Activated T-helper 2 cell treated with anti-CD3 and anti-CD28 coated beads, Interferon-gamma antibody, Interleukin-2, Interleukin-4, amounts not matched to agents 10 μg/mL and 5 μg/mL and 100 μg/mL, durations not matched to agents 14 hours and 24 hours and 36 hours (primary cell): ENCODE measurements around the gene MYOZ1. TPM values are rescaled to one million over a fixed set of nuclear protein-coding genes. Genes with fewer than 3 reads are reported as not detected.
A peak's percentile ranks its signal among the peaks of the same experiment; 100 is the strongest.
"Not testable (repeated sequence)": the region's sequence is repeated elsewhere in the genome, so short reads cannot be mapped to it uniquely, and the experiment has no call there.

ENCODE experiments used
- DNase-seq: peaks from one replicate; pipeline ENCODE4 v3.0.0; 2021; ENCODE audit warnings: low spot score
- H3K27ac Mint-ChIP-seq: one replicate; pipeline ENCODE4 v1.8.0; 2021; ENCODE audit warnings: mixed read lengths
- H3K27me3 Mint-ChIP-seq: one replicate; pipeline ENCODE4 v1.8.0; 2021; ENCODE audit warnings: low read depth, mixed read lengths
- H3K36me3 Mint-ChIP-seq: one replicate; pipeline ENCODE4 v1.8.0; 2021; ENCODE audit warnings: low read depth, mixed read lengths
- H3K4me1 Mint-ChIP-seq: one replicate; pipeline ENCODE4 v1.8.0; 2021; ENCODE audit warnings: low read depth, mixed read lengths
- H3K4me3 Mint-ChIP-seq: one replicate; pipeline ENCODE4 v1.8.0; 2021; ENCODE audit warnings: low read depth, mild to moderate bottlenecking, moderate library complexity, mixed read lengths
- H3K9me3 Mint-ChIP-seq: one replicate; pipeline ENCODE4 v1.8.0; 2021; ENCODE audit warnings: mixed read lengths
- intact Hi-C: fragments of 100-400 bp; cut with micrococcal nuclease; formaldehyde crosslinking; loops from one replicate; pipeline ENCODE4 v1.15.1; 2023
- total RNA-seq: library from RNA; stranded (reverse); gene quantifications from 2 replicates; pipeline ENCODE4 v1.2.3, GENCODE V29; 2022

MYOZ1 gene
- total RNA-seq, 1 donor from 2014 or later, result not detected

- DNase-seq, result peak; percentile 44
- Mint-ChIP-seq H3K4me1 (peaks cover 20% of the 10 kb centered on the region), H3K9me3 (no peaks in the 10 kb centered on the region), H3K27me3 (peaks cover 6% of the 10 kb centered on the region), H3K4me3 (no peak overlapping the region), H3K27ac (peak overlapping the region; percentile 25), H3K36me3 (no peaks in the 10 kb centered on the region)
- intact Hi-C loops, result loop anchor here (1.0 to 10.0 kb wide), 3 partner anchors 115 to 379 kb away; partner anchors contain the start of gene CFAP70
These were observed 2.9 kb upstream of the MYOZ1 start for GRCh38 chr10:73644015-73644743.

- Mint-ChIP-seq H3K27ac (no peak overlapping the region), H3K27me3 (peaks cover 6% of the 10 kb centered on the region), H3K4me3 (no peak overlapping the region), H3K9me3 (no peaks in the 10 kb centered on the region), H3K4me1 (peaks cover 20% of the 10 kb centered on the region), H3K36me3 (no peaks in the 10 kb centered on the region)
- DNase-seq, result no peak
- intact Hi-C loops, result loop anchor here (10.0 kb wide), 1 partner anchor 289 kb away; the partner anchor contains the start of gene CFAP70
These were observed 2.1 kb upstream of the MYOZ1 start for GRCh38 chr10:73643362-73643761.

DNA sequence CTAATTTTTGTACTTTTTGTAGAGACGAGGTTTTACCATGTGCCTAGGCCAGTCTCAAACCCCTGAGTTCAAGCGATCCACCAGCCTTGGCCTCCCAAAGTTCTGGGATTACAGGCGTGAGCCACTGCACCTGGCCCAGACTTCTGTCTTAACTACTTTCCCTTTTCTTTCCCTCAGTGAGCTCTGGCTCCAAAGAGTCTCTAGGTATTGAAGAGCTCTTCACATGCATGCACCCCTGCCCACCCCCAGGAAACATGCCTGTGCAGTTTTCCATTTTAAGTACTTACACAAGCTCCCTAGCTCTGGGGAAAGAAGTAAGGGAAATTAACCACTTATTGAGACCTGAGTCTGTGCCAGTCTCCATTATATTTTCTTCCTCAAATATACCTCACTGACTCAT, 2.0 kb downstream of the MYOZ1 start:
- DNase-seq, result no peak
- Mint-ChIP-seq H3K27ac (no peak overlapping the region), H3K4me1 (peaks cover 8% of the 10 kb centered on the region), H3K36me3 (no peaks in the 10 kb centered on the region), H3K4me3 (no peak overlapping the region), H3K27me3 (peaks cover 4% of the 10 kb centered on the region), H3K9me3 (no peaks in the 10 kb centered on the region)
- intact Hi-C loops, result no loop called here

GRCh38 chr10:73635781-73636180, 5.5 kb downstream of the MYOZ1 start:
- no peaks in the 10 kb centered on the region for H3K36me3 Mint-ChIP-seq
- H3K4me3 Mint-ChIP-seq, result no peak overlapping the region
- intact Hi-C loops, result no loop called here
- DNase-seq, result no peak
- no peaks in the 10 kb centered on the region for H3K9me3 Mint-ChIP-seq
- H3K27ac Mint-ChIP-seq, result no peak overlapping the region
- no peaks in the 10 kb centered on the region for H3K4me1 Mint-ChIP-seq
- H3K27me3 Mint-ChIP-seq, result peaks cover 4% of the 10 kb centered on the region

DNA sequence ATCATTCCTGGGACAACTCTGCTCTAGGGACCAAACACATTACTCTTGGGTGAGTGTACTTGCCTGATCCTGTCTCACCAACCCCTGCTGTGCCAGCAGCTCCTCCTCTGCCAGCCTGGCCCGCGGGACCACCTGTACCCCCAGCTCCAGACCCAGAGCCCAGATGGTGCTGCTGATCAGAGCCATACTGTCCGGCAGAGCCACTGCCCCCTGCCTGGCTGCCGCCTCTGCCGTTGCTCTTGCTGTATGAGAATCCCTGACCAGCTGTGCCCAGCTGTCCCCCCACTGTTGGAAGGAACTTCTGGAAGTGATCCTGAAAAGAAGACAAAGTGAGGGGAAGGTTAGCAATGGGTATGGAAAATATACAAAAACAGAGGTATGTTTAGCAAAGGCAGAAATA, 6.9 kb downstream of the MYOZ1 start:
- no peak for DNase-seq
- Mint-ChIP-seq H3K9me3 (no peaks in the 10 kb centered on the region), H3K4me1 (no peaks in the 10 kb centered on the region), H3K4me3 (no peak overlapping the region), H3K27ac (no peak overlapping the region), H3K36me3 (no peaks in the 10 kb centered on the region), H3K27me3 (peaks cover 4% of the 10 kb centered on the region)
- intact Hi-C loops, result no loop called here

DNA sequence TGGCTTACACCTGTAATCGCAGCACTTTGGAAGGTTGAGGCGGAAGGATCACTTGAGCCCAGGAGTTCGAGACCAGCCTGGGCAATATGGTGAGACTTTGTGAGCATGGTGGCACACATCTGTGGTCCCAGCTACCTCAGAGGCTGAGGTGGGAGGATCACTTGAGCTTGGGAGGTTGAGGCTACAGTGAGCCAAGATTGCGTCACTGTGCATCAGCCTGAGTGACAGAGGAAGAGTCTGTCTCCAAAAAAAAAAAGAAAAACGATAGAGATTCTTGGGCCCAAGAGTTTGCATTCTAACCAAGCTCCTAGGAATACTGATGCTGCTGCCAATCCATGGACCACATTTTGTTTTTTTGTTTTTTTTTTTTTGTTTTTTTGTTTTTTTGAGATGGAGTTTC, 12.1 kb downstream of the MYOZ1 start:
- DNase-seq, result no peak
- H3K4me3 Mint-ChIP-seq, result no peak overlapping the region
- peaks cover 11% of the 10 kb centered on the region for H3K4me1 Mint-ChIP-seq
- H3K27ac Mint-ChIP-seq, result no peak overlapping the region
- no peaks in the 10 kb centered on the region for H3K9me3 Mint-ChIP-seq
- no peaks in the 10 kb centered on the region for H3K27me3 Mint-ChIP-seq
- intact Hi-C loops, result loop anchor here (5.0 to 10.0 kb wide), 3 partner anchors 102 to 217 kb away; partner anchors contain the start of genes ANXA7, CHCHD1 and ZSWIM8
- H3K36me3 Mint-ChIP-seq, result peaks cover 3% of the 10 kb centered on the region

DNA sequence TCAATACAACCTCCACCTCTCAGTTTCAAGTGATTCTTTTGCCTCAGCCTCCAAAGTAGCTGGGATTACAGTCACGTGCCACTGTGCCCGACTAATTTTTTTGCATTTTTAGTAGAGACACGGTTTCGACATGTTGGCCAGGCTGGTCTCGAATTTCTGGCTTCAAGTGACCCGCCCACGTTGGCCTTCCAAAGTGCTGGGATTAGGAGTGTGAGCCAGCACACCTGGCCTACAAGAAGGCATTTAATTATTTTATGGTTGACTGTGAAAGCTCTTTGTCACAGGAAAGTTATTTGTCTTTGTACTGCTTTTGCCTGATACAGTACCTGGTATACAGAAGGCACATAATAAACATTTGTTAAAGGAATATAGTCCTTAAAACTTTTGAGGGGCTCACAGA, 12.9 kb downstream of the MYOZ1 start:
- no peak for DNase-seq
- Mint-ChIP-seq H3K4me3 (no peak overlapping the region), H3K27me3 (no peaks in the 10 kb centered on the region), H3K4me1 (peaks cover 11% of the 10 kb centered on the region), H3K36me3 (peaks cover 3% of the 10 kb centered on the region), H3K27ac (no peak overlapping the region), H3K9me3 (no peaks in the 10 kb centered on the region)
- intact Hi-C loops, result loop anchor here (5.0 to 10.0 kb wide), 3 partner anchors 101 to 216 kb away; partner anchors contain the start of genes ANXA7, CHCHD1 and ZSWIM8

DNA sequence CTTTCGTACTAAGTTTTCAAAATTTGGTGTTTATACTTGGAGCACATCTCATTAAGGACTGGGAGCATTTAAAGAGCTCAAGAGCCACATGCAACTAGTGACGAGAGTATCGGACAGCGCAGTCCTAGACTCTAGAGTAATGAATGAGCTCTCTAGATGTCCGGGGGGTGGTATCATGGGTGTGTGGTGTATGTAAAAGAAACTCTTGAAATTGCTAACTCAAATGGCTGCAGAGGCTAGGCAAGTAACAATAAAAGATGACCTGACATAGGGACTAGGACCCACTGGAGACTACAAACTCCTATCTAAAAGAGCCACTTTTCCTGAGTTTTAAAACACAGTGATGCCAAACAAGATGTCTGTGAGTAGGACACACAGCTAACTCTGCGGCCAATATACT, 14.0 kb downstream of the MYOZ1 start:
- H3K27me3 Mint-ChIP-seq, result no peaks in the 10 kb centered on the region
- H3K9me3 Mint-ChIP-seq, result no peaks in the 10 kb centered on the region
- peaks cover 3% of the 10 kb centered on the region for H3K36me3 Mint-ChIP-seq
- no peak overlapping the region for H3K27ac Mint-ChIP-seq
- no peak for DNase-seq
- intact Hi-C loops, result loop anchor here (5.0 to 10.0 kb wide), 3 partner anchors 100 to 215 kb away; partner anchors contain the start of genes ANXA7, CHCHD1 and ZSWIM8
- H3K4me1 Mint-ChIP-seq, result peaks cover 11% of the 10 kb centered on the region
- peak overlapping the region; percentile 96 for H3K4me3 Mint-ChIP-seq

- peak; percentile 91 for DNase-seq
- Mint-ChIP-seq H3K27me3 (no peaks in the 10 kb centered on the region), H3K27ac (peak overlapping the region; percentile 96), H3K9me3 (no peaks in the 10 kb centered on the region), H3K4me3 (peak overlapping the region; percentile 96), H3K4me1 (peaks cover 11% of the 10 kb centered on the region), H3K36me3 (peaks cover 3% of the 10 kb centered on the region)
- intact Hi-C loops, result loop anchor here (1.0 to 10.0 kb wide), 5 partner anchors 99 to 379 kb away; partner anchors contain the start of genes ANXA7, CHCHD1, DNAJC9 and PPP3CB
These were observed 15.2 kb downstream of the MYOZ1 start for GRCh38 chr10:73625884-73626752.

GRCh38 chr10:73625004-73625883, 16.0 kb downstream of the MYOZ1 start:
- peaks cover 3% of the 10 kb centered on the region for H3K36me3 Mint-ChIP-seq
- peak overlapping the region; percentile 96 for H3K27ac Mint-ChIP-seq
- no peak for DNase-seq
- no peaks in the 10 kb centered on the region for H3K9me3 Mint-ChIP-seq
- H3K4me1 Mint-ChIP-seq, result peaks cover 11% of the 10 kb centered on the region
- no peaks in the 10 kb centered on the region for H3K27me3 Mint-ChIP-seq
- H3K4me3 Mint-ChIP-seq, result peak overlapping the region; percentile 96
- intact Hi-C loops, result loop anchor here (5.0 to 10.0 kb wide), 3 partner anchors 98 to 213 kb away; partner anchors contain the start of genes ANXA7, CHCHD1 and ZSWIM8

- Mint-ChIP-seq H3K27me3 (no peaks in the 10 kb centered on the region), H3K27ac (no peak overlapping the region), H3K4me1 (peaks cover 11% of the 10 kb centered on the region), H3K4me3 (no peak overlapping the region), H3K9me3 (no peaks in the 10 kb centered on the region), H3K36me3 (peaks cover 3% of the 10 kb centered on the region)
- intact Hi-C loops, result loop anchor here (10.0 kb wide), 1 partner anchor 162 kb away; the partner anchor contains the start of genes CHCHD1 and ZSWIM8
- no peak for DNase-seq
These were observed 18.2 kb downstream of the MYOZ1 start for GRCh38 chr10:73623056-73623455.

GRCh38 chr10:73620974-73621373, 20.3 kb downstream of the MYOZ1 start:
- not testable (repeated sequence) for H3K4me1 Mint-ChIP-seq, H3K9me3 Mint-ChIP-seq, DNase-seq, H3K27ac Mint-ChIP-seq, H3K27me3 Mint-ChIP-seq, H3K4me3 Mint-ChIP-seq, H3K36me3 Mint-ChIP-seq
- intact Hi-C loops, result loop anchor here (10.0 kb wide), 1 partner anchor 164 kb away; the partner anchor contains the start of genes CHCHD1 and ZSWIM8
